Stimulated activated effector memory CD8-positive, alpha-beta T cell treated with anti-CD3 and anti-CD28 coated beads, Interleukin-12 subunit alpha, Interleukin-12 subunit beta, amount 100 ng/mL, for 72 hours (primary cell): ENCODE data around the gene FAM83G.
"Not testable (repeated sequence)": the region's sequence is repeated elsewhere in the genome, so short reads cannot be mapped to it uniquely, and the experiment has no call there.

Experiments used
- ATAC-seq: fragments of 150-1000 bp; cut with Tn5 transposase; 2 replicates; pipeline ENCODE4 v1.10.0; 2021
- DNase-seq, 2 donors: peaks; one replicate each; pipeline ENCODE4 v3.0.0; 2021 to 2022; ENCODE audit warnings: low spot score in 2 of 2
- H3K27ac Mint-ChIP-seq: one replicate; pipeline ENCODE4 v1.8.0; 2022; ENCODE audit warnings: mild to moderate bottlenecking, mixed read lengths
- H3K36me3 Mint-ChIP-seq: one replicate; pipeline ENCODE4 v1.8.0; 2022; ENCODE audit warnings: mild to moderate bottlenecking, mixed read lengths
- H3K4me1 Mint-ChIP-seq: one replicate; pipeline ENCODE4 v1.8.0; 2022; ENCODE audit warnings: mixed read lengths
- H3K4me3 Mint-ChIP-seq: one replicate; pipeline ENCODE4 v1.8.0; 2022; ENCODE audit warnings: mild to moderate bottlenecking, mixed read lengths
- H3K9me3 Mint-ChIP-seq: one replicate; pipeline ENCODE4 v1.8.0; 2022; ENCODE audit warnings: mixed read lengths

FAM83G gene

GRCh38 chr17:18962494-18962815, 42.1 kb downstream of the FAM83G start:
- DNase-seq (no peak), ATAC-seq (no peak)
- Mint-ChIP-seq H3K36me3 (no peaks in the 10 kb centered on the region), H3K4me3 (no peak overlapping the region), H3K9me3 (no peaks in the 10 kb centered on the region), H3K27ac (peak overlapping the region; percentile 46), H3K4me1 (peaks cover 27% of the 10 kb centered on the region)

DNA sequence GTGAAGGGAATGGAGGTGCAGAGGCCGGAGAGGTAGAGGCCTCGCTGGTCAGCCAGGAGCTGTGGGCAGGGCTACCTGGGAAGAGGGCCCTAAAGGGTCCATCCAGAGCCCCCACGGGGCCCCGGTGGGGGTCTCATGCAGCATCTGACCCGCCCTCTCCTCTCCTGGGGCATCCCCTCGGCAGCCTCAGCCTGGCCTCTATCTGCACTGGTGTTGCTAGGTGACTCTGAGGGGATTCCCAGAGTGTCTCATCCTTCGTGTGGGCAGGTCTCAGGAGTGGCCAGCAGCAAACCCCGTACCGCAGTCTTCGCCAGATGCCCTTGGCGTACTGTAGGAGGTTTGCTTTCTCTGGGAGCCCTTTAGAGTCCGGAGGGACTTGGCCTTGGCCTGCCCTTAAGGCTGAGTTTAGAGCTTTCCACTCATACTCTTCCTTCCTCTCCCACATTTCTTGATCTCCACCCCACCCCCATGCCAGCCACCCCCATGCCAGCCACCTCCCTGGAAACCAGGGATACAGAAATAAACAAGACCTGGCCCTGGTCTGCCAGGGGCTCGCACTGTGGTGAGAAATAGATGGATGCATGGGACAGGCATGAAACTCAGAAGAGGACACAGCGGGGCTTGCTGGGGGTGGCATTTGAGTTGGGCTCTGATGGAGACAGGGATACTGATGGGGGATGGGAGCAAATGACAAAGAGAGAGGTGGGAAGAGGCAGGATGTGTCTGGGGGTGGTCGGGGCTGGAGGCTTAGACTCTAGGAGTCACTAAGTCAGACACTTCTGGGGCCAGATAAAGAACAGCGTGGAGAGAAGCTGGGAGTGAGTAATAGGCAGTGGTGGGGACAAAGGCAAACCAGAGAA, 42.7 kb downstream of the FAM83G start:
- no peak for DNase-seq
- H3K4me3 Mint-ChIP-seq = no peak overlapping the region
- H3K4me1 Mint-ChIP-seq = peaks cover 27% of the 10 kb centered on the region
- H3K9me3 Mint-ChIP-seq = no peaks in the 10 kb centered on the region
- no peaks in the 10 kb centered on the region for H3K36me3 Mint-ChIP-seq
- H3K27ac Mint-ChIP-seq = peak overlapping the region; percentile 46
- peak; percentile 62 for ATAC-seq

GRCh38 chr17:18960803-18961511, 43.6 kb downstream of the FAM83G start:
- Mint-ChIP-seq H3K4me1 (peaks cover 27% of the 10 kb centered on the region), H3K4me3 (no peak overlapping the region), H3K36me3 (no peaks in the 10 kb centered on the region), H3K9me3 (no peaks in the 10 kb centered on the region), H3K27ac (peak overlapping the region; percentile 68)
- peak; percentile 84 for ATAC-seq
- DNase-seq = peak; percentile 90 to 94

GRCh38 chr17:18960241-18960665, 44.3 kb downstream of the FAM83G start:
- H3K9me3 Mint-ChIP-seq = no peaks in the 10 kb centered on the region
- no peak overlapping the region for H3K4me3 Mint-ChIP-seq
- peak overlapping the region; percentile 68 for H3K27ac Mint-ChIP-seq
- DNase-seq (no peak), ATAC-seq (no peak)
- peaks cover 33% of the 10 kb centered on the region for H3K4me1 Mint-ChIP-seq
- H3K36me3 Mint-ChIP-seq = no peaks in the 10 kb centered on the region

- peaks cover 35% of the 10 kb centered on the region for H3K4me1 Mint-ChIP-seq
- no peak for ATAC-seq
- H3K36me3 Mint-ChIP-seq = no peaks in the 10 kb centered on the region
- no peak overlapping the region for H3K4me3 Mint-ChIP-seq
- no peaks in the 10 kb centered on the region for H3K9me3 Mint-ChIP-seq
- DNase-seq = no peak
- no peak overlapping the region for H3K27ac Mint-ChIP-seq
These were observed 44.7 kb downstream of the FAM83G start for GRCh38 chr17:18959845-18960240.

DNA sequence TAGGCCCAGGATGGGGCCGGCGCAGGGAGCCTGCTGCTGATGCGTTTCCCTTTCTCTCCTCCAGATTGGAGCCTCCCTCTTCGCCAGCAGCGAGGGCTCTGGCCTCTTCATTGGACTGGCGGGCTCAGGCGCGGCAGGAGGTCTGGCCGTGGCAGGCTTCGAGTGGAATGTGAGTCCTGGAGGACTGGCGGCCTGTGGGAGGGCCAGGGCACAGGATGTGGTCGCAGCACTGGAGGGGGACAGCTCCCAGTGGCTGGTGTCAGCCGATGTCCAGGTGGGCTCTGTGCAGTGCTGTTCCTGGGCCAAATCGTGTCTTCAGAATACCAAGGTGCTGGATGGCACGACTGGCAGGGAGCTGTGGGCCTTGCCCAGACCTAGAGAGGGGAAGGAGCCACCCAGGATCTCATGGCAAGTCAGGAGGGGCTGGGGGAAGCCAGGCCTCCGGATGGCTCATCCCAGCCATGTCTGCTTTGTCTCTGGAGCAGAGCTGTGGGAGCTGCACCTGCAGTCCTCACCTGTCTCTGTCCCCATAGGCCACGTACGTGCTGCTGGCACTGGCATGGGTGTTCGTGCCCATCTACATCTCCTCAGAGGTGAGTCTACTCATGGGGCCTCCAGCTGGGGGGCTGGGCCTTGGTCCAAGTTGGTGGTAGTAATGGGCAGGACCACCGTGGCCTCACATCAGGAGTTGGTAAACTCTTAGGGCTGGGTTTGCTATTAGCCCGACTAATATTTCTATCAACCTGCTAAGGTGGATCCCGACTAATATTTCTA, 45.3 kb downstream of the FAM83G start:
- Mint-ChIP-seq H3K9me3 (no peaks in the 10 kb centered on the region), H3K36me3 (no peaks in the 10 kb centered on the region), H3K4me1 (peaks cover 39% of the 10 kb centered on the region), H3K4me3 (no peak overlapping the region), H3K27ac (no peak overlapping the region)
- no peak for DNase-seq
- ATAC-seq = no peak

DNA sequence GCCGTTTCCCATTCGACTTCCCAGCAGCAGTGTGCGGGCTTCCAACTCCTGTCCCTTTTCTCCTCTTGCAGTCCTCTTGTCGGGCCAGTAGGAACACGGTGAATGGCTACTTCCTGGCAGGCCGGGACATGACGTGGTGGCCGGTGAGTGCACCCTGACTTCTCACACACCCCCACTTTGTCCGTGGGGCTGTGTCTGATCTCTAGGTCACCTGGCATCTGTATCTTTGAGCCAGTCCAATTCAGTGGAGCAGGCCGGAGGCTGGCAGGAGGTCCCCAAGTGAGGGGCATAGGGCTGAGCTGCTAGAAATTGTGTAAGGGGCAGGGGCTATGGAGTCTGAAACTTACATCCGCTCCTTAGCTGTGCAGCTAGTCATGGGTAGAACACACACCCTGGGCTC, 46.0 kb downstream of the FAM83G start:
- Mint-ChIP-seq H3K36me3 (no peaks in the 10 kb centered on the region), H3K4me1 (peaks cover 44% of the 10 kb centered on the region), H3K9me3 (no peaks in the 10 kb centered on the region), H3K4me3 (no peak overlapping the region), H3K27ac (no peak overlapping the region)
- ATAC-seq = no peak
- DNase-seq = no peak

- Mint-ChIP-seq H3K9me3 (no peaks in the 10 kb centered on the region), H3K4me3 (no peak overlapping the region), H3K36me3 (no peaks in the 10 kb centered on the region), H3K4me1 (peaks cover 40% of the 10 kb centered on the region), H3K27ac (no peak overlapping the region)
- DNase-seq = no peak
- no peak for ATAC-seq
These were observed 46.7 kb downstream of the FAM83G start for GRCh38 chr17:18957831-18958230.

- Mint-ChIP-seq H3K27ac (no peak overlapping the region), H3K36me3 (no peaks in the 10 kb centered on the region), H3K4me1 (peaks cover 29% of the 10 kb centered on the region), H3K4me3 (no peak overlapping the region), H3K9me3 (no peaks in the 10 kb centered on the region)
- DNase-seq = no peak
- ATAC-seq = no peak
These were observed 48.0 kb downstream of the FAM83G start for GRCh38 chr17:18956581-18956980.

DNA sequence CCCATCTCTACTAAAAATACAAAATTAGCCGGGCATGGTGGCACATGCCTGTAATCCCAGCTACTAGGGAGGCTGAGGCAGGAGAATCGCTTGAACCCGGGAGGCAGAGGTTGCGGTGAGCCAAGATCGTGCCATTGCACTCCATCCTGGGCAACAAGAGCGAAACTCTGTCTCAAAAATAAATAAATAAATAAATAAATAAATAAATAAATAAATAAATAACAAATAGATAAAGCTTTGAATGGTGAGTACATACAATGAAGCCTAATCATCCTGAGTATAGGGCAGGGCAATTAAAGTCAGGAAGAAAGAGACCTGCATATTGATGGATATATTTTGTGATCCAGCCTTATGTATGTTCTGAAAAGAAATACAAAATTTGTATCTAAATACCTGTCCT, 48.5 kb downstream of the FAM83G start:
- not testable (repeated sequence) for H3K9me3 Mint-ChIP-seq, H3K4me3 Mint-ChIP-seq, DNase-seq, H3K36me3 Mint-ChIP-seq, H3K27ac Mint-ChIP-seq, ATAC-seq
- peaks cover 25% of the 10 kb centered on the region for H3K4me1 Mint-ChIP-seq

DNA sequence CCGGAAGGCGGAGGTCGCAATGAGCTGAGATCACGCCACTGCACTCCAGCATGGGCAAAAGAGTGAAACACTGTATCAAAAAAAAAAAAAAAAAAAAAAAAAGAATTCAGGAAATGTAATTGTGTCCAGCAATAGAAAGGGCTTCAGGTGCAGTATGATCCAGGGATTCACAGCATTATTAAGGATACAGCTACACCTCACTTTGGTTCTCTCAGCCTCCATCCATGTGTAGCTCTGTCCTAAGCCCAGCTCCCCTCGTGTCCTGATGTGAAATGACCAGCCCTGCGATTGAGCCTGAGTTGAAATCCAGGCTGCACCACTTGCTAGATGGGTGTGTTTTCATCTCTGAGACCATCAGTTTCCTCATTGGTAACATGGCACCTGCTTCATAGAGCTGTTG, 49.6 kb downstream of the FAM83G start:
- Mint-ChIP-seq H3K9me3 (no peaks in the 10 kb centered on the region), H3K27ac (peak overlapping the region; percentile 86), H3K36me3 (no peaks in the 10 kb centered on the region), H3K4me3 (peak overlapping the region; percentile 19), H3K4me1 (peaks cover 17% of the 10 kb centered on the region)
- DNase-seq (no peak), ATAC-seq (no peak)

DNA sequence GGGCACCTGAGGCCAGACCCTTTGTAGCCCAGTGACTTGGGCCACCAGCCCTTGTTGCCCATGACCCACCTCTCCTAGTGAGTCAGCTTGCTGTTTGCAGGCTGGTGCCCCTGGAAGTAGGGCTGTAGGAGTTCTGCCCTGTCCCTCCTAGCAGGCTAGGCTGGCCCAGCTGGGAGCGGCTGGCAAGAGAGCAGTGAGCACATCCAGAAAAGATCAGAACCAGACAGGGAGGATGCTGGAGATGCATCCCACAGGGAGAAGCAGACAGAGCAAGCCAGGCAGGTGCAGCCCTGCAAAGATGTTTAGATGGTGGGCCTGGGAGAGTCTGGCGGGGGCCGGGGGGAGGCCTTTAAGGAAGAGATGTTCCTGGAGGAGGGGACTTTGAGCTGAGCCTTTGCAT, 50.2 kb downstream of the FAM83G start:
- ATAC-seq (no peak), DNase-seq (no peak)
- Mint-ChIP-seq H3K9me3 (no peaks in the 10 kb centered on the region), H3K27ac (peak overlapping the region; percentile 67), H3K36me3 (no peaks in the 10 kb centered on the region), H3K4me3 (no peak overlapping the region), H3K4me1 (peaks cover 17% of the 10 kb centered on the region)

GRCh38 chr17:18953231-18953728, 51.3 kb downstream of the FAM83G start:
- Mint-ChIP-seq H3K4me1 (peaks cover 17% of the 10 kb centered on the region), H3K4me3 (no peak overlapping the region), H3K36me3 (no peaks in the 10 kb centered on the region), H3K9me3 (no peaks in the 10 kb centered on the region), H3K27ac (peak overlapping the region; percentile 50)
- ATAC-seq (no peak), DNase-seq (no peak)

DNA sequence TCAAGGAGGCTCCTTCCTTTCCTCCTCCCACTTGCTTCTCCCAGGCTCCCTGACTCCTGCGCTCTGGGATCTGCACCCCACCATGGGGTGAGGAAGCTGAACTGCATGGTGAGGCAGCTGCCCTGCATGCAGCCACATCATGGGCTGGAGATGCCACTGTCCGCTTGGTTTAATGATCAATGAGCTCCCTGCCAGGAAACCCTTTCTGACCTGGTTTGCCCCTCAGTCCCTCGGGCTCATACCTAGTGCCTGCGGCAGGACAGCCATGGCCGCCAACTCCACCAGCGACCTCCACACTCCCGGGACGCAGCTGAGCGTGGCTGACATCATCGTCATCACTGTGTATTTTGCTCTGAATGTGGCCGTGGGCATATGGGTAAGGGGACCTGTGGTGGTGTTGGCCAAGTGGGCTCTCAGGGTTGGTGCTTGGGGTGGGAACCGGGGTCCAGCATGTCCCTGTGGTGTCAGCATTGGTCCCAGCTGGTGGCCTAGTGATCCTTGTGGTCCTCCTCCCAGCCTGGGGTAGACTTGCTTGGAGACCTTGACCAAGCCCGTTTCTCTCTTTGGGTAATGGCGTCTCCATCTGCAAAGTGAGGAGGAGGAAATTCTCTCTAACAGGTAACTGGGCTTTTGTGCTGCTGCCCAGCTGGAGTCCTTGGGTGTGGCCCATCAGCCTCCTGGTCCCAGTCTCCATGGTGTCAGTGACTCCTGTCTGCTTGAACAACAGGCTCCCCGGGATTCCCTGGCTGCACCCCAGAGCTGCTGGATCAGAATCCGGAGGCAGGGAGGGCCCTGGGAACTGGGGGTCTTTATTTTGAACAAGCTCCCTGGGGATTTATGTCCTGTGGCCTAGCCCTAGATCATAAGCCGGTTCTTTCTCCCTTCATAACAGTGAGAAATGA, 52.4 kb downstream of the FAM83G start, which contains the start of gene SLC5A10:
Gene SLC5A10, plus strand, starts transcription at position 225 of the 902 bp plus-strand sequence. Its CDS starts 41 bp downstream, at position 266.
- Mint-ChIP-seq H3K4me1 (peaks cover 17% of the 10 kb centered on the region), H3K9me3 (no peaks in the 10 kb centered on the region), H3K4me3 (no peak within 1 kb of the TSS), H3K36me3 (no peaks in the 10 kb centered on the region), H3K27ac (no peak within 1 kb of the TSS)
- no peak for DNase-seq
- ATAC-seq = no peak
